GM18520 (cell line): ENCODE measurements around the gene SLC30A10.
"Not testable (repeated sequence)": the region's sequence is repeated elsewhere in the genome, so short reads cannot be mapped to it uniquely, and the experiment has no call there.

Experiments
- ATAC-seq: cut with Tn5 transposase; IDR thresholded peaks from one replicate; pipeline ENCODE4 v1.9.1; 2021; ENCODE audit not compliant: unreplicated experiment

SLC30A10 gene

DNA sequence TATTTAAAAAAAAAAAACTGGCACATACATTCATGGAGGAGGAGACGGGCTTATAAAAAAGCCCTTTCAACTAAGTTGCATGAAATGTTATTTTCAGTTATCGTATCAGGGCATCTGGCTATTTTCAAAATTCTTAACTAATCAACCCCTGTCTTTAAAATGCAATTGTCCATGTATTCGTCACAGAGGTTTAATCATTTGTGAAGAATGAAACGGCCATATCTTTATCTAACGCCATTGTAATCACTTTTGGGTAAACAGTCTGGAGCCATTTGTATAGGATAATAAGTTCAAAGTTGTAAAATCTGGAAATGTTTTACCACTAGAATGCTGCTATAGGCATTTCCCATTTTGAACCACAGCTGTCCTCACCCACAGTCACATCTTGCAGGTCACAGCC is 30.4 kb downstream of the SLC30A10 start:
- no peak for ATAC-seq

DNA sequence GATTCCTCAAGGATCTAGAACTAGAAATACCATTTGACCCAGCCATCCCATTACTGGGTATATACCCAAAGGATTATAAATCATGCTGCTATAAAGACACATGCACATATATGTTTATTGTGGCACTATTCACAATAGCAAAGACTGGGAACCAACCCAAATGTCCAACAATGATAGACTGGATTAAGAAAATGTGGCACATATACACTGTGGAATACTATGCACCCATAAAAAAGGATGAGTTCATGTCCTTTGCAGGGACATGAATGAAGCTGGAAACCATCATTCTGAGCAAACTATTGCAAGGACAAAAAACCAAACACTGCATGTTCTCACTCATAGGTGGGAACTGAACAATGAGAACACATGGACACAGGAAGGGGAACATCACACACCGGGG is 36.1 kb downstream of the SLC30A10 start:
- not testable (repeated sequence) for ATAC-seq

GRCh38 chr1:219891846-219892245 is 36.5 kb downstream of the SLC30A10 start:
- ATAC-seq, result not testable (repeated sequence)

DNA sequence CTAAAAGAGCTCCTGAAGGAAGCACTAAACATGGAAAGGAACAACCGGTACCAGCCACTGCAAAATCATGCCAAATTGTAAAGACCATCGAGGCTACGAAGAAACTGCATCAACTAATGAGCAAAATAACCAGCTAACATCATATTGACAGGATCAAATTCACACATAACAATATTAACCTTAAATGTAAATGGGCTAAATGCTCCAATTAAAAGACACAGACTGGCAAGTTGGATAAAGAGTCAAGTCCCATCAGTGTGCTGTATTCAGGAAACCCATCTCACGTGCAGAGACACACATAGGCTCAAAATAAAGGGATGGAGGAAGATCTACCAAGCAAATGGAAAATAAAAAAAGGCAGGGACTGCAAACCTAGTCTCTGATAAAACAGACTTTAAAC is 39.7 kb downstream of the SLC30A10 start:
- ATAC-seq, result not testable (repeated sequence)

- ATAC-seq, result no peak
Observed at GRCh38 chr1:219885680-219886079, 42.7 kb downstream of the SLC30A10 start.

GRCh38 chr1:219883400-219884332 is 44.7 kb downstream of the SLC30A10 start:
- ATAC-seq, result no peak

DNA sequence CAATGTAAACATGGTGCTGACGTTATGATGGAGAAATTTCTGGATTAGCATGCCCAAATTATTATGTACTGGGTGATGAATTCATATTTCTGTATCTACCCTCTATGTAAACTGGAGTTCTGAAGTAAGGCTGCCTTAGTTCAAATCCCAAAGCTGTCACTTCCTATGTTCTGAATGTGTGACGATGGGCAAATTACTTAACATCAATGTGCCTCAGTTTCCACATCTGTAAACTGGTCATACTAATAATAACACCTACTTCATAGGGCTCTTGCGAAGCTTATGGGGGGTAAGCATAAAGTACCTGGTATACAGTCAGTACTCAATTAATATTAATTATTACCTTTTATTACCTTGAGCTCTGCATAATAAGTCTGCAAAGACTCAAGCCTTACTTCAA is 45.6 kb downstream of the SLC30A10 start:
- ATAC-seq, result no peak

DNA sequence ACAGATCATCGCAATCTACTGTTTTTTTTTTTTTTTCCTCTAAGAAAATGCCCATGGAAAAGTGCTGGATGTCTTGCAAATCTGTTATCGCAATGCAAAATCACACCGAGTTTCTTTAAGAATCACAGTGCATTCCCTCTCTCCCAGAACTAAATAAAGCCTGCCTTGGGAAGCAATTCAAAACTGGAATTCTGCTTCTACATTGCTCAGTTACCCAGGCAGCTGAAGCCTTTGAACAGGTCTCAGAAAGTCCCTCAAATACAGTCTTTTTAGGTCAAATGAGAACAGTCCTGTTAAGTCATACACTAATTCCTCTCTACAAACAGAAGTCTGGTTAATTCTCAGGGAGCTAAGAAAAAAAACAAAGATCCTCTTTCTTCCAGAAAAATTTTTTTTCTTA is 46.3 kb downstream of the SLC30A10 start:
- ATAC-seq, result no peak

GRCh38 chr1:219880765-219881457 is 47.4 kb downstream of the SLC30A10 start:
- ATAC-seq, result no peak

DNA sequence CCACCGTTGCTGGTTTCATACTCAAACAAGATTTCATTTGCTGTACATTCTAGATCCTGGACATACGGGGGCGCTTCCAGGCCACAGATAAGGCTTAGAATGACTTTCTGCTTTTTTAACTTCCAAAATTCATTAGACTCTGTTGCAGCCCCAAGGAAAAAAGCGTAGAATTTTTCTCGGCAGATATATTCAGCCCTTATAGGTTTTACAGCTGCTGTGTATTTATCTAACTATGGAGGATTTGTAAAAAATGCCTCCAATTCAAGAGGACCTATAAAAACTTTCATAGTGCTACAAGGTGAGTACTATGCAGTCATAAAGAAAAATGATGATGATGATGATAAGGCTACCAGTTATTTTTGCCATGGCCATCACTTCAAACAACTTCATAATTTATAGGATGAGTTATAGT is 51.6 kb downstream of the SLC30A10 start:
- ATAC-seq, result no peak

DNA sequence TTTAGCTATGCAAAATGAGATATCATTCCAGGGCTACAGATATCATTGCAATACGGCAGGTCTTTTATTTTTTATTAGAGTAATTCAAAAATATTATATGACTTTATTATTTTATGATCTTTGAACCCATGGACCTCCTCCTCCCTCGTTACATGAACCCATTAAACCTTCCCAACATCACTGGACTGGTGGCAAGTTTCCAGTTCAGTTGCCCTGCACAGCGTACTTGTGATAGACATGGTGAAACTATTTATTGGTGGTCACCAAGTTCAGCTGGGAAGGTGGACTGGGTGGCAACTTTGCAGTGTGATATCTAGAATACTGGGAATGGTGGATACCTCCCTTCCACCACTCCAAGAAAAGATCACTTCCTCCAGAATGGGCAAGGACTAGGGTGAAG is 52.5 kb downstream of the SLC30A10 start:
- ATAC-seq, result no peak

DNA sequence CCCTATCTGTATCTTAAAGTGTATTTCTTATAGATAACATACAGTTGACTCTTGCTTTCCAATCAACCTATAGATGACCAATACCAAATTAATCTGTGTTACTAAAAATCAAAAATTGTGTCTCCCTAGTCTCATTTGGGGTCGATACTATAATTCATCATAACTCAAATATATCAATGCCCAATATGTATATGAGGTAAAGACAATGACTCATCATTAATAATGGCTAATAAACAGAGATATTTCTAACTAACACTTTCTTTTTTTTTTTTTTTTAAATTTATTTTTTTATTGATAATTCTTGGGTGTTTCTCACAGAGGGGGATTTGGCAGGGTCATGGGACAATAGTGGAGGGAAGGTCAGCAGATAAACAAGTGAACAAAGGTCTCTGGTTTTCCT is 55.8 kb downstream of the SLC30A10 start:
- ATAC-seq, result not testable (repeated sequence)

DNA sequence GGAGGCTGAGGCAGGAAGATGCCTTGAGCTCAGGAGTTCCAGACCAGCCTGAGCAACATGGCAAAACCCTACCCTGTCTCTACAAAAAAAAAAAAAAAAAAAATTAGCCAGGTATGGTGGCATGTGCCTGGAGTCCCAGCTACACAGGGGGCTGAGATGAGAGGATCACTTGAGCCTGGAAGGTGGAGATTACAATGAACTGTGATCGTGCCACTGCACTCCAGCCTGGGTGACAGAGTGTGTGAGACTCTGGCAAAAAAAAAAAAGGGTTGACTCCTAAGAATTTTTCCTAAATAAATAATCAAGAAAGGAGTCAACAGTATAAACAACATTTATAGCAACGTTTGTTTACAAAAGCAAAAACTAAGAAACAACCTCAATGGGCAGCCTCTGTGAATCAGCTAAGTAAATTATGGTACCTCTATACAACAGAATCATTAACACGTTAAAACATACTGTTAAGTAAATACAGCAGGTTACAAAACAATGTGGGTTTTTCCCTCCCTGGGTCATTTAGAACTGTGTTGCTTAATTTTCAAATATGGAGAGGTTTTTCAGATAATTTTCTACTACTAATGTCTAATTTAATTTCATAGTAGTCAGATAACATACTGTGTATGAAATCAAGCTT is 56.8 kb downstream of the SLC30A10 start:
- ATAC-seq, result no peak

- ATAC-seq, result not testable (repeated sequence)
Observed at GRCh38 chr1:219868615-219869014, 59.7 kb downstream of the SLC30A10 start.
